Inferior parietal cortex (tissue), 1 donor: ENCODE measurements around the gene FSIP1.

Source experiments
- DNase-seq: peaks from one replicate; pipeline ENCODE4 v3.0.0-alpha.2; 2016; ENCODE audit errors: extremely low spot score

FSIP1 gene

DNA sequence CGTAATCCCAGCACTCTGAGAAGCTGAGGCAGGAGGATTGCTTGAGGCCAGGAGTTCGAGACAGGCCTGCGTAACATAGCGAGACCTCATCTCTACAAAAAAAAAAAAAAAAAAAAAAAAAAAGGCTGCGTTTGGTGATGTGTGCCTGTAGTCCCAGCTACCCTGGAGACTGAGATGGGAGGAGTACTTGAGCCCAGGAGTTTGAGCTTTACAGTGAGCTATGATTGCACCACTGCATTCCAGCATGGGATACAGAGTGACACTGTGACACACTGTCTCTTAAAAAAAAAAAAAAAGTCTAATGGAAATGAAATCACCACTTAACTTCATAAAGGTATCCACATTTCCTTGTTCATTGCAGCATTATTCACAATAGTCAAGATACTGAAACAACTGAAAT lies 136.2 kb downstream of the FSIP1 start:
- DNase-seq: no peak

DNA sequence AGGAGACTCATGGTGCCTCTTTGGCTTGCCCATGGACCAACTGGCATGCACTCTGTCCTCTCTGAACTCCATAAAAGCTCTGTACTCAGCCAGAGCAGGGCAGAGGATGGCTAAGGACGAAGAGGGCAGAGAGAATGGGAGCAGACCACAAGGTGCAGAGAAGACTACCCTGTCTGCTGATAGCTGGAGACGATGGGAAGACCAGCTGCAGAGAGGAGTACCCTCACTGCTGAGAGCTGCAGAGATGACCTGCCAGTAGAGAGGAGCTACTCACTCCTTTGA lies 136.7 kb downstream of the FSIP1 start:
- no peak for DNase-seq

DNA sequence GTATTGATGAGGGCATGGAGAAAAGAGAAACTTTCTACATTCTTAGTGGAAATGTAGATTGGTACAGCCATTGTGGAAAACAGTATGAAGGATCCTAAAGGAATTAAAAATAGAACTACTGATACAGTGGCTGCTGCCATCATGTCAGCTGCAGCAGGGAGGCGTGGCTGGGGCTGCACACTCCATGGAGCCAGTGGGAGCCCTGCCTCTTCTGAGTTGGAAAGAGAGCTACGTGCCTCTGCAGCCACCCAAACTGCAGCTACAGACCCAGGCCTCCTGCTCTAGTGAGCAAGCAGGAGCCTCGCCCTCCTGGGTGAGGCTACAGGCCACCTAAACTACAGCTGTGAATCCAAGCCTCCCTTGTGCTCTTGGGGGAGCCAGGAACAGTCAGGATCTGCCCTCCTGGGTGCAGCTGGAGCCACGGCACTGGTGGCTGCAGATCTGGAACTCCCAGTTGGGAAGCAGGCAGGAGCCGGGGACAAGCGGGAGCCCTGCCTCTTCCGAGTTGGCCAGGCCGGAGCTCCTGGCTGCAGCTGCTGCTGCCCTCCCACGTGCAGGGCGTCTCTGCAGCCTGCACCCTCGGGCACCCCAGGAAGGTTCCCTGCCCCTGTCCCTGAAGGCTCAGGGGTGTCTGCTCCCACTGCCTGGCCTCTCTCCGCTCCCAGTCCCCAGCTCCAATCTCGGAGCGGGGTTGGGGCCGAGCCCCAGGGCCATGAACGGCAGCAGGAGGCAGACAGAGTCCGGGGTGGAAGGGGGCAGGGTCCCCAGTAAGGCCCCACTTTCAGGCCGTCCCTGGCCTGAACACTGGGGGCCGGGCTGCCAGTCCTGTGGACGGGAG lies 137.3 kb downstream of the FSIP1 start:
- DNase-seq: no peak

DNA sequence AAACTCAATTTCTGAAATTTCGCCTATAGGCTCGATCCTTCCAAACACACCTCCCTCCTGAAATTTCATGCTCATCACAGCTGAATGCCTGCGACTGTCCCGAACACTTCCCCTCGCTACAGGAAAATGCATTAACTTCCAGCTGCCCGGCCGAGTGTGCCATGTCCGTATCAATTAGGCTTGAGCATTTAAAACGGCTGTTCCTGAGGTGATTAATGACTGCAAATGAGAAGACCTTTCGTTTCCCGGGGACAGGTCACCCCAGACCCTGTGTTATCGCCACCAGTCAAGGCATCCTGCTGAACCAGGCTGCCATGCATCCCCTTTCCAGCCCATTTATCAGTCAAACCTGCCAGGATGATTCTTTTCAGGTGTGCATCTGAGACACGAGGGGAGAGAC lies 138.5 kb downstream of the FSIP1 start:
- DNase-seq: no peak

DNA sequence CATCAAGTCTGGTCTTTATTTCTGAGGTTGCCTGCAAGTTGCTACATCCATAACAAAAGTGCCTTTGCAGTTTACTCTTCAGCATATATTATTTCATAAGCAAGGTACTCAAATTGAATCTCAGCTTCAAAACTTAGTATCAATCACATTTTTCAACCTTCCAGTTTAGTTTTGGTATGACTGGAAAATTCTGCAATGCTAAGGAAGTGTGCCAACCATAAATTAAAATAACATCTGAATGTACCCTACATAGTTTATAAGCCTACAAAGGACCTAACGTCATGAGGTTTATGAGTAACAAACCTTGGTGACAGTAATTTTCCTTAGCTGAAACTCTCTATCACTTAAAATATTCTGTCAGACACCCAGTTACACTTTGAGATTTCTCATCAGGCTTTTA lies 138.9 kb downstream of the FSIP1 start:
- DNase-seq: no peak

DNA sequence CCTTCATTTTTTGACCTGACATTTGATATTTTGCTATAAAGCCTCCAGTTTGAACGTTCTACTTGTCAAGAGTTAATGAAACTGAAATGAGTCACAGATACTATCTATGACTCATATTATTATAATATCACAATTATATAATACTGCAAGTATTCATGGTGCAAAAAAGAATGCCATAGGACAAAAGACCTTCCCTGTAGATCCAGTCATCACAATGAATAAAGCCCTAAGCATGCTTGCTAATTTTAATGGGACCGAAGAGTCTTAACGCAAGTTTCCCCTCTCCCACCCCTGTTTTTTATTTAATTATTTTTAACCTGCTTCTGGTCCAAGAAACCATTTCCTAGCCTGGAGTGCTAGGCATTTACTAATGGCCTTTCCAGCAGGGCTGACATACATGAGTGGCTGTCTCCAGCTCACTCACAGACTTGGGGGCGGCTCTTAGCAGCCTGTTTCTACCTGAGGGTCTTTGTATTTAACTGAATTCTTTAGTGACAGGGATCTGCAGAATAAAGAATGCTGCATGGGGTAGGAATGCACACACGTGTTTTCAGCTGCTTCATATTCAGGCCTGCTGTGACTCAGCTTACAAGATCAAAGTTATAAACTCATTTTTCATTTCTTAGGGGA lies 140.5 kb downstream of the FSIP1 start:
- no peak for DNase-seq

DNA sequence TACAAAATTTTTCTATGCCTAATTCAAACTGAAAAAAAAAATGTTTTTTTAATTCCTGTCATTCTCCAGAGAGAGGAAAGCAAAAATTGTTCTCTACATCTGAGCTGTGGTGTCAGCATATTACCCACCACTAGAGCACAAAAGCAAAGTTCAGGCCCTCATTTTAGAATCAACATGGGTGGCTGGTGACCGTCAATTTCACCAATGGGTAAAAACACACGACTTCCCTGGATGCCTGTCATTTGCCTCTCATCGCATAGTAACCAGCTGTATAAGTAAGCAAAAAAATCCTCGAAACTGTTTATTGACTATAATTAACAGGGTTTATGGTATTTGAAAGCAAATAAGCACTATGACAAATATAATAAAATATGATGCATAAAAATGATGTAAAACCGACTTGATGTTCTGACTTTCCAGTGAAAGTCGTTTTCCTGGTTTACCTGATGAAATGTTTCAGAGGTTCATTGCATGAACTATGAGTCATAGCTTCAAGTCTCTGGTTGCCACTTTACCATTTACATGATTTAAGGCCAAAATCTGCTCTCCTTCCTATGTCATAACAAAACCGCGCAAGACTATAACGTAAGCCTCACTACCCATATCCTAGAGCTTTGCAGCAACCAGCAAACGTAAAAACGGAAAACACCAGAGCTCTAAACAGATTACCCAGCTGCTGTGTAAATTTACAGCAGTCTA lies 141.3 kb downstream of the FSIP1 start:
- DNase-seq: no peak

DNA sequence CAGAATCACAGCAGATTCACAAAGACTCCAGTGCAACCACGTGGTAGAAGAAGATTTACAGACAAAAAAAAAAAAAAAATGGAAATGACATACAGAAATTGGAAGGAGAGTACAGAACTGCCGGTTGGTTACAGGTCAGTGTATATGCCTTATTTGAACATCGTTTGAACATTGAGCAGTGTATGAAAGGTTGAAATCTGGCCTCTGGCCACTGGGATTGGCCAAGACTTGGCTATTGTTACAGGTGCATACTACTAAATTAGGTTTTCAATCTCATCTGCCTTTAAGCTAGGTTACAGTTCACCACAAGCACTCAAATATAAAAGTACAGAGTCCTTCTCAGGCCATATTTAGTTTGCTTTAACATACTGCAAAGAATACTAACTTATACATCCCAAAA lies 142.0 kb downstream of the FSIP1 start:
- no peak for DNase-seq

DNA sequence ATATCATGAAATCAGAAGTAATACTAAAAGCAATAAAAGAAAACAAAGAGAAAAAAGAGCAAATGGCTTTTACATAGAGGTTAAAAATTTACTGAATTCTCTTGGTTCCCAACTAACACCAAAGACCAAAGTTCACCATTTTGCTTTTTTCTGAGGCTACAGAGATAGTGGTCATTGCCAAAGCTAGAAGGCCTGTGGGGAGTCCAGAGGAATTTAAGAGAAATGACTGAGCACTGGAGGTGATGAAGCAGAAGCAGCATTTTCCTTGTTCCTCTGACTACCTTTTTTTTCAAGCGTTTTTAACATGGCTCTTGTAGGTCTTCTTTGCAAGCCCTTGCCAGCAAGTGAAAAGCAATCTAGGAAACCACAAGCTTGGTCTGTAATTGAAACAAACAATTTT lies 143.6 kb downstream of the FSIP1 start:
- DNase-seq: no peak

DNA sequence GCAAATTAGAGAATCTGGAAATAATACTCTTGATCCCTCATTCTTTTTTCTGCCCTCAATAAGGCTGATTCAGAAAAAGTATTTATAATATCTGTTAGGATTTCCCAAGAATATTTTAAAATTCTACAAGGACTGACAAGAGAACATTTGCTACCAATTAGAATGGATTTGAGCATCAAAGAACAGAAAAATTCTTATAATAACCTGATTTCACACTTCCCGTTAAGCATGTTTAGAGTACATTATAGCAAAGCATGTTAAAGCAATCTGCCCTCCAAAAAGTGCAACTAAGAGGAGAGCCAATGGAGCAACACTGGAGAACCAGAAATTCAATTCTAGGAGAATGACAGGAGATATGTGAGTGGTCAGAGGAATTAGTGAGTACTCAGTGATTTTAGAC lies 144.6 kb downstream of the FSIP1 start:
- DNase-seq: no peak

DNA sequence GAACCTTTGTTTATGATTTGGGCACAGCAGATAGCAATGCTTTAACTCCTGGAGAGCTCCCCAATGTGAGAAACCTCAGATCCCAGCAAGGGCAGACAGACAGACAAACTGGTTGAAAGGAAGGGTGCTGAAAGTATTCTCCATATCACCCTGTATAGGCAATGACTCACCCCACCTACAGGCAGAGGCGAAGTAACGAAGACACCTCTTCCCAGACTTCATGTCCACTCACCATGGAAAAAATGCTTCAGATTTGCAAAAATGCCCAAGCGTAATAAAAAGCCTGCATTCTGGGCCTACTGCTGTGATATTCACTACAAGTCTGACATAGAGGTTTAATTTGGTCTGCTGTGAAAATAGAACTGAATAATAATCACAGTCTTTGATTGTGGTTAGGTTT lies 151.3 kb downstream of the FSIP1 start:
- no peak for DNase-seq

DNA sequence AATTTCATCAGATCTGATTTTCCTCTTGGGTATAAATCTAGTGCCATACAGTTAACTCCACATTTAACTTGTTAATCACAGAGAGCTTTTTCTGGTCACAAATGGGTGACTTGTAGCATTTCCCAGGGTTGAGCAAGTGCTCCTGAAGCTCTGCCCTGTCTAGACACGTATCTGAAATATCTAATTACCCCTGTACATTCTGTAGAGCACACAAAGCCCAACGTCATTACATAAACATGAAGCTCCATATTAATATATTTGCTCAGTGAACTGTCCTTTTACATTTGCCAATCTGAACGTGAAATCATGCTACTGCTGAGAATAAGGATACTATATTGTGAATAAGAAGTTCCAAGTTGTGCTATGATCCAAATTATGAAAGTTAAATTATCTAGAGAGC lies 152.7 kb downstream of the FSIP1 start:
- no peak for DNase-seq

DNA sequence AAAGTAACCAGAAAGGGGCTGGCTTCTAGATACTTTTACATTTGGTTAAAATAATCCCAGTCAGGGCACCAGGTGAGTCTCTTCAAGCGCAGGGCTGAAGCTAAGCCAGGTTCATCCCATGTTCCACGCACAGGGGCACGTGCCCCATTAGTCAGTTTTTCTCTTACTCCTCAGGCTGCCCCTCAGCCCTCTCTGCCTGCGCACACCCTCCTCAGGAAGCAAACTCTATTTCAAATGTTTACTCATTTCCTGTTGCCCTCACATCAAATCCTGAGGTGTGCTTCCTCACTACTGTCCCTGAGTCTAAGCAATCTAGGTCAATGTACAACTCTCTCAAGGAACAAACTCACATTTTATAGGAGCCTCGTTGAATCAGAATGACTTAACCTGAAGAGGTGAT lies 153.3 kb downstream of the FSIP1 start:
- DNase-seq: no peak

DNA sequence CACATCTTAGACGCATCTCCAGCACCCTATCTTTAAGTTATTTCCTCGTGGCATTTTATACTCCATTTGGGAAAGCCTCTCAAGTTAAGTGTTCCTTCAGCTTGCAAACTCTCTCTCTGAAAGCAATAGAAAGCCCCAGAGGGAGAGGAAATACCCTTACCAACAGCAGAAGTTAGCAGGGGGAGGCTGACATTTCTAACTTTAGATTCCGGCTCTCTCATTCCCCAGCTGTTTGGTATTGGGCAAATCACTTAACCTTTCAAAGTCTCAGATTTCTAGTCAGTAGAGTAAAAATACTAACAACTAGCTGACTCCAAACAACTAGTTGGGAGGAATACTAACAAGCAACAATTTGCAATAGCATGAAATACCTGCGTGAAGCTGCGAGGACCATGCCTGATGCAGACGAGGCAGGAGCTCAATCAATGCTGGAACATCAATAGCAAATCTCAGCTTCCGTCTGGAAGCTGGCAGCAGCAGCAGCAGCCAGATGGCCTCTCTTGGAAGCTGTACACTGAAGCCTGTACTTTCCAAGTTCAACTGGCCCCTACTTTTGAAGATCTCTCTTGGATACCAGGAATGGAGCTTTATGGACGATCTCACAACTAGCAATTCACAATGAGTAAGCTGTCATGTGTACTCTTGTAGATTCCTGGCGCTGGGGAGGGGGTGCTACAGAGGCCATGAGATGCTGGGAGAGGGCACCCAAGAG lies 153.9 kb downstream of the FSIP1 start:
- no peak for DNase-seq

DNA sequence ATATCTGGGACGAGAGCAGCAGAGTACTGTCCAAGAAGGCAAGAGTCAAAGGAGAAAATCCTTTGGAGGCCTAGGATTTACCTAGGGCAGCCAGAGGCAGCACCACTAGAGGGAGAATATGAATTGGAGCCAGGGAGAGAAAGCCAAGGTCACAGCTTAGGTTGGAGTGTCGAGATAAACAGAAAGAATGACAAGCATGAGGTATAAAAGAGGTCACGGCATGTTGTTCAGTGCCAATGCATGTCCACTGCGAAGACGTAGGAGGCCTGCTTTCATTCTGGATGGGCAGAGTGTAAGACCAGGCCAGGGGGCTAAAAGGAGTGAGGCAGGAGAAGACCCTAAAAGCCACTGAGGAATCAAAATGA lies 154.5 kb downstream of the FSIP1 start:
- no peak for DNase-seq

DNA sequence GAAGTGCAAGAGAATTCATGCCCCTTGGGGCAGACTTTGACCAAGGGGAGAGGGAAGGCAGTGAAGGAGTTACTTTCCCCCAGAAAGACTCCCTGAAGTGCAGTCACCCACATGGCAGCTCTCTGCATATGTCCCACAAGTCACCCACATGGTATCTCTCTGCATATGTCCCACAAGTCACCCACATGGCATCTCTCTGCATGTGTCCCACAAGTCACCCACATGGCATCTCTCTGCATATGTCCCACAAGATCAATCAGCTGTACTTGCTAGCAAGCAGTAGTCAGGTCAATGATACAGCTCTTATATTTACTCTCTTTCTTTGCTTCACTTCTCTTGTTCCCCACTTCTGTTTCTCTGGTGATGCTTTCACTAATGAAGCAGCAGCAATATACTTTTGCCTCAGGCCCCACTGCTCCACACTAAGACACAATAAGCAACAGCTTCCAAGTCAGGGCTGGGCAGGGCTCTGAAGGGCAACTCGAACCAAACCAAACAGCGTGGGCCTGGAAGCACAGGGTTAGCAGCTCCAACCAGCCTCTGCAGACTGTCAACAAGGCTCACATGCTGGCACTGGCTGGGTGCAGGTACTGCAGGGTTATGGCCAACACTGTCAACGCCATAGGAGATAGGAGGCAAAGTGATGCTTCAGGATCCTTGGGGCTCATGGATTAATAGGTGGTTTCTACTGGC lies 155.0 kb downstream of the FSIP1 start:
- DNase-seq: no peak

DNA sequence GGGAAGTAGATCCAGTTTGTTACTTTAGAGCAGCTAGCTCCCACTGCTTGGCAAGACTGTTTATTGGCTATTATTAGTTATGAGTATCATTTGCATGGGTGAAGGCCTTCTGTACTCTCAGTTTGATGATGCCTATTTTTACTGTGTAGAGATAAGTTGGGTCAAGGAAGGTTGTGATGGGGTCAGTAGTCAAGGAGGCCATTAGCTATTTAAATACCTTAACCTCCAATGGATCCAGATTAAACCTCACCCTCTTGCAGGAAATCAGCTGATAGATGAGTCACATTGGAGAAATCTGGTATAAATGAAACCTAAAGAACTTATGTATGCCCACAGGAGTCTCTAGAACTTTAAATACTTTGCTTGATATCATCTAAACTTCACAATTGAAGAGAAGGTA lies 156.8 kb downstream of the FSIP1 start:
- DNase-seq: no peak

DNA sequence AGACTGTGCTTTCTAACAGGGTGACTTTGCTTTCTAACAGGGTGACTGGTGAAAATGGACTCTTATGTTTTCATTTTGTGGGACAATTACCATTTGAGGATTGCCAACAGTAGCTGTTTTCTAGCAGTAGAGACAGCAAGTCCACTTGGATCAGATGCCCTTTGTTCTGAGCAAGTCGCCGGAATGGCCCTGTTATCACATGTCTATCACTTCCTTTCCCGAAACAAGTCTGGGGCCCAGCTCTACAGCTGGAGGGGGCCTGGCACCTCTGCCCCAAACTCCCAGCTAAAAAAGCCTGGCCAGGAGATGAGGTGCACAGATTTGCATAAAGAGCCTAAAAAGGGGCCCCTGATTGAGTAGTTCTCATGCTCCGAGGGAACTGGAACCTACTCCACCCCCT lies 157.2 kb downstream of the FSIP1 start:
- no peak for DNase-seq

DNA sequence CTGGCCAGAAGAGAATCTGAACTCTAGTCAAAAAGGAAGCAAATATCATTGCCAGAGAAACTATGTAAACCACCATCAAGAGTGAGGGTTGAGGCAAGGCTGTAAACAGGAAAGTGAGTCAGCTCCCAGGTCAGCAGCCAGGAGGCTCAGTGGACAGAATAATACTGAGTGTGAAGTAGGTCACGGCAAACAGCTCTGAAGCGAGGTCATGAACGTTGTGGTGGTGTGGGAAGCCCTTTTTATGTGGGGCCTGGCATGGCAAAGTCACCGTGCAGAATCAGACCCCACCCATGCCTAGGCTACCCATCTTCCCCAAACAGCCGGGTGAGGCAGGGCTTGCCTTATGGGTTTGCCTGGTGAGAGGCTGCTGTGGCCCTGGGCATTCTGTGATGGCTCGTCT lies 157.8 kb downstream of the FSIP1 start:
- no peak for DNase-seq

DNA sequence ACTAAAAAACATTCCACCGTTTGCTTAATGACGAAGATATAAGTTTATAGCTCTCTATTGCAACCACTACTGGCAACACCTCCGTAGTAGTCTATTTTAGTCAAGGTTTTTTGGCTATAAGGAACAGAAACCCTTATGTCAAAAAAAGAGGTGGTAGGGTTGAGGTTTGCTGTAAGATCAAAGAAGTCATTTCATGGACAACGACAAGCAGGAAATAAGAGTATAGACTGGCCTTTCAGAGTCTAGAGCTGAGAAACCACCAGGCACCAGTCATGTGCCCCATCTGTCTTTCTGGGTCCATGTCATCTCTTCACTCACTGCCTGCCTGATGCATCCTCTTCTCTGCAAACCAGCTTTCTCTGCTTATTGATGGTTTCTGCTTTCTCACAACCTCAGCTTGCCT lies 159.1 kb downstream of the FSIP1 start:
- DNase-seq: no peak

DNA sequence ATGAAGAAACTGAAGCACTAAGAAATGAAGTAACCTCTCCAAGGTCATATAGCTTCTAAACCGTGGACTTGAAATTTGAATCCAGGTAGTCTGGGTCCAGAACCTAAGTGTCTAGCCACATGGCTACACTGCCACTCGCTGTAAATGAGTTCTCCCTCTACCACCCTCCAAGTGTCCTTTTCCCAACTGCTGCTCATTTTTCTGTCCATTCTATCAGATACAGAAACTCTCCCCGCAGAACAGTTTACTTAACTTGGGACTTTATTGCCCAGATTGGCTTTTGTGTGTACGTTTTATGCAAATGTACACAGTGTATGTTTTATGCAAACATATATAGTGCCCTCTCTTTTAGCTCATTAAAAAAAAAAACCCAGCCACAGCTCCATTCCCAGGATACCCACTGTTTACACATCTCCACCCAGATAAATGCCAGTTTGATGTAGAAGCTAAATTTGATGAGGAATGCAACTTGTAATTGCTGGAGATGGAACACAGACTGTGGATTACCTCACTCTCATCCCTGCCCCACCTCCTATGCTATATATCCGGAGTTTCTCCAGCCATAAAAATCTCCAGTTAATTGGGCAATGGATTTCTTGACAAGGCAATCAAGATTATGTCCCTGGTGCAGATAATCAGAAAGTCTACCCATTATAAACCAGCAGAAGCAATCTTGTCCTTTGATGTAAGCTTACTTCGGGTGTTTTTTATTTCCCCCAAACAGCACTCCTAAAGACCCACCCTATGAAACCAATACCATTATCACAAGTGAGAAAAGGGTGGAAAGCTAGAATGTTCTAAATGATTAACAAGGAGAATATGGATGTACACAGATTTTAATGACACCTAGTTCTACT lies 159.8 kb downstream of the FSIP1 start:
- no peak for DNase-seq
